ENCODE data around the gene KCNIP4. TPM values are rescaled to one million over a fixed set of nuclear protein-coding genes. Genes with fewer than 3 reads are reported as not detected.

Gene KCNIP4
- polyA plus RNA-seq, 3 donors = 0.09 to 0.25 TPM; not detected in 1

GRCh38 chr4:20984576-20984836 lies 964.1 kb downstream of the KCNIP4 start:
- no peaks in the 10 kb centered on the region for H3K36me3 ChIP-seq (replicated peaks in 1 of 2; ENCODE audit: control insufficient read depth in 1 of 2, insufficient read depth in 2 of 2, low read length in 2 of 2)
- no peak overlapping the region for H2AFZ ChIP-seq (ENCODE audit: insufficient read depth, low read depth, low read length, poor library complexity, severe bottlenecking)
- H3K36me3 Mint-ChIP-seq = no peaks in the 10 kb centered on the region
- no peak overlapping the region for H3K4me3 ChIP-seq (replicated peaks in 1 of 3; ENCODE audit: low read depth in 2 of 3, low read length in 3 of 3)
- intact Hi-C loops (cut with micrococcal nuclease) = no loop called here
- 80% methylated on average over 1 of the region's 13 CpGs for WGBS (ENCODE audit: insufficient coverage)
- TF ChIP-seq CTCF (IDR thresholded peaks at IDR 0.05) = no peak
- peaks cover 0 to 4% (median 3%) of the 10 kb centered on the region in 3 donors for H3K27me3 Mint-ChIP-seq (ENCODE audit: low read depth in 3 of 3)
- H3K9me3 Mint-ChIP-seq = peaks cover 0 to 13% (median 5%) of the 10 kb centered on the region in 7 donors
- H3K27ac Mint-ChIP-seq = no peak overlapping the region
- no peaks in the 10 kb centered on the region for H4K20me1 ChIP-seq (ENCODE audit: insufficient read depth, low read length)
- H3K27me3 ChIP-seq (ENCODE audit: control insufficient read depth in 2 of 2, insufficient read depth in 2 of 2, low read length in 2 of 2) = no peaks in the 10 kb centered on the region
- no peak overlapping the region for H3K27ac ChIP-seq (ENCODE audit: low read depth in 1 of 2, low read length in 2 of 2)
- no peaks in the 10 kb centered on the region for H3K4me1 Mint-ChIP-seq
- peaks cover 2% of the 10 kb centered on the region in 2 donors for H3K9me3 ChIP-seq (replicated peaks in 1 of 2; ENCODE audit: control insufficient read depth in 1 of 2, insufficient read depth in 1 of 2, low read length in 2 of 2)
- no peak overlapping the region for H3K4me3 Mint-ChIP-seq
- H3K4me1 ChIP-seq (ENCODE audit: control insufficient read depth in 1 of 2, insufficient read depth in 2 of 2, low read length in 2 of 2) = no peaks in the 10 kb centered on the region
- no peak for DNase-seq
- no peak overlapping the region for H3K9ac ChIP-seq (ENCODE audit: insufficient read depth, low read length, poor library complexity, severe bottlenecking)
- H3K4me2 ChIP-seq (replicated peaks; ENCODE audit: extremely low read depth, low read length, poor library complexity, severe bottlenecking) = no peak overlapping the region
- no peaks in the 10 kb centered on the region for H3K79me2 ChIP-seq (ENCODE audit: insufficient read depth, low read length)

- Mint-ChIP-seq H3K4me3 (no peak overlapping the region), H3K4me1 (no peaks in the 10 kb centered on the region), H3K27me3 (ENCODE audit: low read depth in 3 of 3) (peaks cover 0 to 4% (median 3%) of the 10 kb centered on the region in 3 donors), H3K27ac (no peak overlapping the region), H3K36me3 (no peaks in the 10 kb centered on the region), H3K9me3 (peaks cover 0 to 16% (median 6%) of the 10 kb centered on the region in 7 donors)
- peaks cover 0 to 2% of the 10 kb centered on the region in 2 donors for H3K9me3 ChIP-seq (replicated peaks in 1 of 2; ENCODE audit: control insufficient read depth in 1 of 2, insufficient read depth in 1 of 2, low read length in 2 of 2)
- H3K9ac ChIP-seq (ENCODE audit: insufficient read depth, low read length, poor library complexity, severe bottlenecking) = no peak overlapping the region
- H3K4me2 ChIP-seq (replicated peaks; ENCODE audit: extremely low read depth, low read length, poor library complexity, severe bottlenecking) = no peak overlapping the region
- no peaks in the 10 kb centered on the region for H4K20me1 ChIP-seq (ENCODE audit: insufficient read depth, low read length)
- no peaks in the 10 kb centered on the region for H3K4me1 ChIP-seq (ENCODE audit: control insufficient read depth in 1 of 2, insufficient read depth in 2 of 2, low read length in 2 of 2)
- DNase-seq = no peak
- TF ChIP-seq CTCF (IDR thresholded peaks at IDR 0.05) = no peak
- no peaks in the 10 kb centered on the region for H3K27me3 ChIP-seq (ENCODE audit: control insufficient read depth in 2 of 2, insufficient read depth in 2 of 2, low read length in 2 of 2)
- H3K36me3 ChIP-seq (replicated peaks in 1 of 2; ENCODE audit: control insufficient read depth in 1 of 2, insufficient read depth in 2 of 2, low read length in 2 of 2) = no peaks in the 10 kb centered on the region
- intact Hi-C loops (cut with micrococcal nuclease) = no loop called here
- 7% methylated on average over 29 of the region's 31 CpGs for WGBS (ENCODE audit: insufficient coverage)
- no peaks in the 10 kb centered on the region for H3K79me2 ChIP-seq (ENCODE audit: insufficient read depth, low read length)
- H3K27ac ChIP-seq (ENCODE audit: low read depth in 1 of 2, low read length in 2 of 2) = no peak overlapping the region
- H3K4me3 ChIP-seq (replicated peaks in 1 of 3; ENCODE audit: low read depth in 2 of 3, low read length in 3 of 3) = no peak overlapping the region
- no peak overlapping the region for H2AFZ ChIP-seq (ENCODE audit: insufficient read depth, low read depth, low read length, poor library complexity, severe bottlenecking)
These were observed 964.6 kb downstream of the KCNIP4 start for GRCh38 chr4:20983763-20984575.

All from CD14-positive monocyte (primary cell).